GM12878 (cell line): ENCODE results near the gene RPAP3. TPM values are rescaled to one million over a fixed set of nuclear protein-coding genes. Genes with fewer than 3 reads are reported as not detected.

Experiments
- ATAC-seq: fragments of 200-7000 bp; cut with Tn5 transposase; 3 replicates; pipeline ENCODE4 v1.9.1; 2020; ENCODE audit warnings: mild to moderate bottlenecking, moderate library complexity
- BruUV-seq: library from RNA; stranded (reverse); fragments of 400-500 nt; replicated peaks from 2 replicates; lab custom pipeline; 2021; lab: Mats Ljungman, UMichigan
- CTCF ChIA-PET: fragments of 300-600 bp; sonication (Branson Sonifier 250); formaldehyde crosslinking; extraction: SDS; loops from one replicate; lab custom pipeline; 2021; ENCODE audit warnings: inconsistent platforms; lab: Yijun Ruan, JAX
- POLR2A ChIA-PET: fragments of 350-600 bp; formaldehyde crosslinking; extraction: SDS; loops from one replicate; lab custom pipeline; 2021; ENCODE audit warnings: inconsistent platforms; lab: Charles Lee
- RAD21 ChIA-PET: fragments of 300-600 bp; sonication (Branson Sonifier 250); formaldehyde crosslinking; loops from one replicate; lab custom pipeline; 2023; ENCODE audit warnings: antibody characterized with exemption; ENCODE audit not compliant: unreplicated experiment; lab: Charles Lee
- SMC1A ChIA-PET: fragments of 300-600 bp; sonication (Branson Sonifier 250); formaldehyde crosslinking; loops from one replicate; lab custom pipeline; 2023; ENCODE audit not compliant: unreplicated experiment, uncharacterized antibody; lab: Charles Lee
- DNase-seq: peaks from one replicate; pipeline ENCODE4 v3.0.0-alpha.2; 2011; ENCODE audit warnings: low read depth, low spot score
- FAIRE-seq: peaks from 3 replicates; lab custom pipeline; 2011; peaks lifted over from hg19 to GRCh38; lab: Jason Lieb, UNC
- H2AFZ ChIP-seq: 2 replicates; pipeline ENCODE4 v1.6.0; 2011; ENCODE audit warnings: low read depth, low read length, control low read depth; ENCODE audit not compliant: control insufficient read depth
- H3K27ac ChIP-seq: 2 replicates; pipeline ENCODE4 v1.5.1; 2011; ENCODE audit warnings: control low read depth; ENCODE audit not compliant: control insufficient read depth, insufficient read depth
- H3K27me3 ChIP-seq, 2 experiments: replicated peaks in 1 of 2; 2 replicates each; pipeline versions ENCODE4 v1.6.0 to v1.6.1; 2011; ENCODE audit warnings: low read length in 1 of 2; ENCODE audit not compliant: control insufficient read depth in 2 of 2, insufficient read depth in 2 of 2
- H3K36me3 ChIP-seq, 2 experiments: 2 replicates each; pipeline ENCODE4 v1.5.1; 2011; ENCODE audit warnings: low read length in 1 of 2; ENCODE audit not compliant: control insufficient read depth in 2 of 2, insufficient read depth in 2 of 2
- H3K4me1 ChIP-seq: 2 replicates; pipeline ENCODE4 v1.6.1; 2011; ENCODE audit warnings: mild to moderate bottlenecking, low read length, moderate library complexity, mixed read lengths; ENCODE audit not compliant: control insufficient read depth, insufficient read depth
- H3K4me2 ChIP-seq: 2 replicates; pipeline ENCODE4 v1.6.0; 2011; ENCODE audit warnings: control low read depth; ENCODE audit not compliant: control insufficient read depth, insufficient read depth
- H3K4me3 ChIP-seq: fragments of 200-600 bp; sonication (generic); 2 replicates; pipeline ENCODE4 v1.5.1; 2016
- H3K79me2 ChIP-seq: 2 replicates; pipeline ENCODE4 v1.6.0; 2011; ENCODE audit warnings: low read length; ENCODE audit not compliant: control insufficient read depth, insufficient read depth
- H3K9ac ChIP-seq: 2 replicates; pipeline ENCODE4 v1.8.0; 2011; ENCODE audit warnings: low read length, control low read depth, mixed read lengths; ENCODE audit not compliant: control insufficient read depth, insufficient read depth
- H3K9me3 ChIP-seq: replicated peaks from 3 replicates; pipeline ENCODE4 v1.5.1; 2011; ENCODE audit warnings: mild to moderate bottlenecking, low read length; ENCODE audit not compliant: control insufficient read depth, insufficient read depth
- H4K20me1 ChIP-seq: 2 replicates; pipeline ENCODE4 v1.6.0; 2011; ENCODE audit not compliant: control insufficient read depth, insufficient read depth
- ATF2 ChIP-seq: IDR thresholded peaks from 2 replicates; pipeline ENCODE4 v1.6.1; 2012; ENCODE audit warnings: low read length, inconsistent platforms
- BHLHE40 ChIP-seq, 2 experiments: fragments of 450-650 bp in 1 of 2; IDR thresholded peaks; 2 replicates each; pipeline ENCODE4 v1.6.1; 2011 to 2017; ENCODE audit warnings: low read depth in 2 of 2, borderline replicate concordance in 1 of 2, improper control_type of control experiment in 1 of 2, low read length in 1 of 2, mild to moderate bottlenecking in 1 of 2
- CHD1 ChIP-seq: IDR thresholded peaks from 2 replicates; pipeline ENCODE4 v1.6.1; 2012; ENCODE audit warnings: low read depth, low read length, improper control_type of control experiment
- CHD4 ChIP-seq: fragments of 200-600 bp; sonication (generic); IDR thresholded peaks from 2 replicates; pipeline ENCODE4 v1.6.1; 2016; ENCODE audit warnings: mild to moderate bottlenecking
- CREB1 ChIP-seq: IDR thresholded peaks from 2 replicates; pipeline ENCODE4 v1.6.1; 2012; ENCODE audit warnings: low read depth, mild to moderate bottlenecking, inconsistent platforms
- EZH2 ChIP-seq: IDR thresholded peaks from 2 replicates; pipeline ENCODE4 v1.6.1; 2012; ENCODE audit warnings: low read depth, mild to moderate bottlenecking, control low read depth, inconsistent platforms, low read length, borderline replicate concordance; ENCODE audit not compliant: control insufficient read depth
- GATAD2B ChIP-seq: fragments of 450-650 bp; conservative IDR thresholded peaks from 2 replicates; pipeline ENCODE4 v1.6.1; 2017; ENCODE audit warnings: low read depth, mild to moderate bottlenecking, moderate library complexity
- IRF4 ChIP-seq: IDR thresholded peaks from 2 replicates; pipeline ENCODE4 v1.6.1; 2011; ENCODE audit warnings: low read depth, low read length
- JUNB ChIP-seq: IDR thresholded peaks from 2 replicates; pipeline ENCODE4 v1.6.1; 2016; ENCODE audit warnings: antibody characterized with exemption, mild to moderate bottlenecking
- PAX5 ChIP-seq: IDR thresholded peaks from 2 replicates; pipeline ENCODE4 v1.6.1; 2011; ENCODE audit warnings: low read depth, low read length, borderline replicate concordance
- RAD21 ChIP-seq: IDR thresholded peaks from 2 replicates; pipeline ENCODE4 v1.6.1; 2011; ENCODE audit warnings: mild to moderate bottlenecking, low read depth, low read length, moderate library complexity; ENCODE audit not compliant: insufficient read depth
- RUNX3 ChIP-seq: IDR thresholded peaks from 2 replicates; pipeline ENCODE4 v1.6.1; 2012; ENCODE audit warnings: low read length, inconsistent platforms
- SIN3A ChIP-seq: IDR thresholded peaks from 2 replicates; pipeline ENCODE4 v1.6.1; 2012; ENCODE audit warnings: low read depth, low read length, improper control_type of control experiment
- SPI1 ChIP-seq: IDR thresholded peaks from 2 replicates; pipeline ENCODE4 v1.6.1; 2011; ENCODE audit warnings: low read depth, mild to moderate bottlenecking, low read length, moderate library complexity, borderline replicate concordance; ENCODE audit not compliant: insufficient read depth
- SREBF1 ChIP-seq: IDR thresholded peaks from 2 replicates; pipeline ENCODE4 v1.6.1; 2012; ENCODE audit warnings: mild to moderate bottlenecking, low read length
- TBL1XR1 ChIP-seq: IDR thresholded peaks from 2 replicates; pipeline ENCODE4 v1.6.1; 2012; ENCODE audit warnings: low read depth, low read length, improper control_type of control experiment
- TCF7 ChIP-seq: IDR thresholded peaks from 2 replicates; pipeline ENCODE4 v1.6.1; 2014; ENCODE audit warnings: antibody characterized with exemption, borderline replicate concordance
- USF2 ChIP-seq: IDR thresholded peaks from 2 replicates; pipeline ENCODE4 v1.6.1; 2011; ENCODE audit warnings: low read depth, low read length, improper control_type of control experiment, borderline replicate concordance
- ZBTB4 ChIP-seq: fragments of 450-650 bp; formaldehyde crosslinking; IDR thresholded peaks from 2 replicates; pipeline ENCODE4 v1.4.0; 2022; ENCODE audit warnings: mild to moderate bottlenecking, moderate library complexity
- ZNF24 ChIP-seq: fragments of 450-650 bp; IDR thresholded peaks from 2 replicates; pipeline ENCODE4 v1.6.1; 2017; ENCODE audit warnings: antibody characterized with exemption, mild to moderate bottlenecking
- WGBS: methylation state at CpG from one replicate; pipeline ENCODE4 v1.1.6; 2016; ENCODE audit warnings: low lambda C conversion rate; ENCODE audit not compliant: insufficient replicate concordance, insufficient coverage; ENCODE audit errors: missing lambda C conversion rate; 5-methylcytosine and 5-hydroxymethylcytosine counted together
- in situ Hi-C: fragments of 300-500 bp; cut with MboI; formaldehyde crosslinking; loops from 9 replicates; pipeline ENCODE4 v1.14.3; 2018; ENCODE audit warnings: mixed read lengths
- intact Hi-C: fragments of 100-400 bp; cut with micrococcal nuclease; formaldehyde crosslinking; loops from one replicate; pipeline ENCODE4 v1.14.2; 2022; ENCODE audit not compliant: unreplicated experiment
- polyA plus RNA-seq, 11 experiments: library from polyadenylated mRNA; depleted of rRNA in 4 of 11; unstranded in 6 of 11; stranded (reverse) in 5 of 11; fragments of >200 nt; fragmentation: Nextera tagmentation in 4 of 11; fragmentation: Illumina TruSeq in 1 of 11; extraction: Ambion mirVana in 4 of 11; extraction: Trizol in 1 of 11; gene quantifications; 1 replicate in 1 of 11; 2 replicates in 10 of 11; pipeline versions ENCODE4 v1.2.1 to v1.2.3, GENCODE V29; 2011 to 2016; ENCODE audit warnings: inconsistent platforms in 2 of 11, missing spikeins in 2 of 11, low read depth in 1 of 11
- total RNA-seq, 4 experiments: library from RNA; depleted of rRNA in 3 of 4; stranded (reverse); fragments of >200 nt in 3 of 4; fragmentation: Illumina TruSeq in 1 of 4; extraction: Trizol in 1 of 4; gene quantifications; 2 replicates each; pipeline versions ENCODE4 v1.2.1 to v1.2.3, GENCODE V29; 2013 to 2021

RPAP3 gene
- total and polyA plus RNA-seq, 10 of the 15 experiments (the other 5 are each of a cell fraction or from before 2014, with no cell fraction given): 14.1 to 50.6 (median 28.4) TPM

GRCh38 chr12:47736216-47736615 lies 30.4 kb upstream of the RPAP3 start (continued):
- TF ChIP-seq ATF2: no peak
- no peak for TF ChIP-seq ZBTB4 (CRISPR knock-in tag)
- TF ChIP-seq CREB1: no peak
- TF ChIP-seq BHLHE40 (IDR thresholded peaks at IDR 0.05; ENCODE audit: borderline replicate concordance in 1 of 2, low read depth in 2 of 2, low read length in 1 of 2): no peak

GRCh38 chr12:47735649-47736048 lies 29.8 kb upstream of the RPAP3 start:
- POLR2A ChIA-PET: interaction anchor here (1.1 kb wide), 1 partner anchor 26 kb away, joined by 3 read pairs; no protein-coding TSS in a partner anchor
- Histone ChIP-seq H3K4me2 (no peak overlapping the region), H2AFZ (no peak overlapping the region), H3K9ac (no peak overlapping the region), H3K27ac (no peak overlapping the region), H3K27me3 (no peaks in the 10 kb centered on the region), H3K79me2 (no peaks in the 10 kb centered on the region), H4K20me1 (no peaks in the 10 kb centered on the region), H3K36me3 (no peaks in the 10 kb centered on the region), H3K4me1 (peaks cover 14% of the 10 kb centered on the region), H3K9me3 (no peaks in the 10 kb centered on the region), H3K4me3 (no peak overlapping the region)
- 55% methylated on average over 10 of the region's 11 CpGs for WGBS
- DNase-seq (no peak), ATAC-seq (no peak), FAIRE-seq (no peak)
- CTCF ChIA-PET: interaction anchor here (0.6 to 4.6 kb wide), 3 partner anchors 20 to 41 kb away, joined by 3 to 34 read pairs (median 10); no protein-coding TSS in a partner anchor
- no TSS peak for BruUV-seq
- in situ Hi-C loops: no loop called here
- RAD21 ChIA-PET: interaction anchor here (1.3 to 1.8 kb wide), 2 partner anchors 27 to 31 kb away, joined by 3 to 8 read pairs; no protein-coding TSS in a partner anchor
- SMC1A ChIA-PET: interaction anchor here (1.3 to 1.5 kb wide), 3 partner anchors 11 to 32 kb away, joined by 3 to 5 read pairs (median 4); partner anchors contain the start of gene ENDOU
- intact Hi-C loops: no loop called here
- TF ChIP-seq IRF4 (no peak), SPI1 (no peak), GATAD2B (no peak), SIN3A (no peak), JUNB (no peak), SREBF1 (no peak), USF2 (no peak), CHD4 (no peak), TCF7 (no peak), CHD1 (no peak), TBL1XR1 (no peak), EZH2 (no peak), ZNF24 (no peak), RAD21 (no peak), PAX5 (no peak), RUNX3 (no peak)
